MM.1S (cell line): Measurements from ENCODE around the gene ZNF705A.
A peak's percentile ranks its signal among the peaks of the same experiment; 100 is the strongest.
"Not testable (repeated sequence)": the region's sequence is repeated elsewhere in the genome, so short reads cannot be mapped to it uniquely, and the experiment has no call there.

Experiments
- DNase-seq: peaks from one replicate; pipeline ENCODE4 v3.0.0-alpha.2; 2015
- H2AFZ ChIP-seq: fragments of 300-600 bp; sonication (generic); 2 replicates; pipeline ENCODE4 v1.6.0; 2016; ENCODE audit warnings: antibody characterized with exemption, low read length
- H3F3A ChIP-seq: fragments of 300-600 bp; sonication (generic); 2 replicates; pipeline ENCODE4 v1.6.1; 2016; ENCODE audit warnings: mild to moderate bottlenecking, antibody characterized with exemption, low read length, moderate library complexity, mixed read lengths; ENCODE audit not compliant: insufficient read depth
- H3K27ac ChIP-seq: fragments of 300-600 bp; sonication (generic); 2 replicates; pipeline ENCODE4 v1.5.1; 2016; ENCODE audit warnings: mild to moderate bottlenecking, low read length
- H3K27me3 ChIP-seq: fragments of 300-600 bp; sonication (generic); replicated peaks from 2 replicates; pipeline ENCODE4 v1.6.0; 2016; ENCODE audit warnings: low read length; ENCODE audit not compliant: insufficient read depth
- H3K36me3 ChIP-seq: fragments of 300-600 bp; sonication (generic); replicated peaks from 2 replicates; pipeline ENCODE4 v1.6.1; 2016; ENCODE audit warnings: mild to moderate bottlenecking, low read length, mixed read lengths; ENCODE audit not compliant: insufficient read depth
- H3K4me1 ChIP-seq: fragments of 300-600 bp; sonication (generic); 2 replicates; pipeline ENCODE4 v1.6.1; 2016; ENCODE audit warnings: low read length, mixed read lengths
- H3K4me2 ChIP-seq: fragments of 300-600 bp; sonication (generic); 2 replicates; pipeline ENCODE4 v1.6.0; 2016; ENCODE audit warnings: low read depth, low read length
- H3K4me3 ChIP-seq: fragments of 300-600 bp; sonication (generic); 2 replicates; pipeline ENCODE4 v1.5.1; 2016; ENCODE audit warnings: low read length, mixed read lengths
- H3K79me2 ChIP-seq: fragments of 300-600 bp; sonication (generic); 2 replicates; pipeline ENCODE4 v1.6.1; 2016; ENCODE audit warnings: mixed run types, low read length, mixed read lengths
- H3K9ac ChIP-seq: fragments of 300-600 bp; sonication (generic); 2 replicates; pipeline ENCODE4 v1.6.1; 2016; ENCODE audit warnings: low read length, mixed read lengths
- H3K9me2 ChIP-seq: fragments of 300-600 bp; sonication (generic); replicated peaks from 2 replicates; pipeline ENCODE4 v1.6.1; 2016; ENCODE audit warnings: mild to moderate bottlenecking, low read length, mixed read lengths; ENCODE audit not compliant: insufficient read depth
- H3K9me3 ChIP-seq: fragments of 300-600 bp; sonication (generic); replicated peaks from 2 replicates; pipeline ENCODE4 v1.6.1; 2016; ENCODE audit warnings: mild to moderate bottlenecking, low read length, mixed read lengths; ENCODE audit not compliant: insufficient read depth
- H4K20me1 ChIP-seq: fragments of 300-600 bp; sonication (generic); 2 replicates; pipeline ENCODE4 v1.6.1; 2016; ENCODE audit warnings: mild to moderate bottlenecking, low read length, moderate library complexity, mixed read lengths; ENCODE audit not compliant: insufficient read depth
- CTCF ChIP-seq: fragments of 300-600 bp; sonication (generic); IDR thresholded peaks from 2 replicates; pipeline ENCODE4 v1.5.1; 2016; ENCODE audit warnings: antibody characterized with exemption, low read length, mixed read lengths
- EZH2 ChIP-seq: fragments of 300-600 bp; sonication (generic); optimal IDR thresholded peaks from 2 replicates; pipeline ENCODE3; 2017; ENCODE audit warnings: low read depth, mild to moderate bottlenecking, antibody characterized with exemption, low read length, mixed read lengths
- EZH2phosphoT487 ChIP-seq: fragments of 300-600 bp; sonication (generic); IDR thresholded peaks from 2 replicates; pipeline ENCODE4 v1.6.1; 2018; ENCODE audit warnings: antibody characterized with exemption, low read length

Gene ZNF705A

GRCh38 chr12:8156845-8157244 lies at the start of gene ZNF705A:
Gene ZNF705A (plus strand): TSS chr12:8157015. CDS start chr12:8172626, 15,611 bp downstream.
- Histone ChIP-seq H3K9ac (no peak within 1 kb of the TSS), H3K4me1 (peaks cover 23% of the 10 kb centered on the region), H3F3A (peaks cover 12% of the 10 kb centered on the region; the same call in 1 of the 2 replicates), H3K27ac (no peak within 1 kb of the TSS), H3K9me3 (no peaks in the 10 kb centered on the region), H4K20me1 (no peaks in the 10 kb centered on the region), H3K36me3 (no peaks in the 10 kb centered on the region), H3K79me2 (no peaks in the 10 kb centered on the region), H3K9me2 (no peaks in the 10 kb centered on the region), H3K4me3 (no peak within 1 kb of the TSS), H3K27me3 (peaks cover 18% of the 10 kb centered on the region; the same call in 1 of the 2 replicates), H2AFZ (no peak within 1 kb of the TSS), H3K4me2 (no peak within 1 kb of the TSS)
- no peak for TF ChIP-seq EZH2
- no peak for TF ChIP-seq EZH2phosphoT487
- no peak for TF ChIP-seq CTCF
- no peak for DNase-seq

- Histone ChIP-seq H3K27me3 (no peaks in the 10 kb centered on the region), H3F3A (no peaks in the 10 kb centered on the region), H4K20me1 (no peaks in the 10 kb centered on the region), H3K9me3 (no peaks in the 10 kb centered on the region), H3K36me3 (no peaks in the 10 kb centered on the region), H3K9me2 (no peaks in the 10 kb centered on the region), H3K79me2 (no peaks in the 10 kb centered on the region), H2AFZ (no peak overlapping the region), H3K4me1 (no peaks in the 10 kb centered on the region), H3K9ac (no peak overlapping the region), H3K4me2 (no peak overlapping the region), H3K4me3 (no peak overlapping the region), H3K27ac (no peak overlapping the region)
- DNase-seq = peak; percentile 81
- TF ChIP-seq EZH2 (no peak), CTCF (peak; percentile 99)
Observed at GRCh38 chr12:8108808-8109398, 47.9 kb upstream of the ZNF705A start.

- not testable (repeated sequence) for DNase-seq, H3K9me2 ChIP-seq, H3K9ac ChIP-seq, H2AFZ ChIP-seq, H3K4me2 ChIP-seq, H3K36me3 ChIP-seq, H3K79me2 ChIP-seq, H3K9me3 ChIP-seq, H3K4me3 ChIP-seq, H3K27ac ChIP-seq, H3F3A ChIP-seq, H3K27me3 ChIP-seq, H3K4me1 ChIP-seq, H4K20me1 ChIP-seq
Observed at GRCh38 chr12:8113117-8113516, 43.7 kb upstream of the ZNF705A start.

- H3K4me3 ChIP-seq = no peak overlapping the region
- H3K9me2 ChIP-seq = no peaks in the 10 kb centered on the region
- DNase-seq = no peak
Observed at GRCh38 chr12:8120072-8120713, 36.6 kb upstream of the ZNF705A start.

More at GRCh38 chr12:8120072-8120713, 36.6 kb upstream of the ZNF705A start:
- no peaks in the 10 kb centered on the region for H3K36me3 ChIP-seq
- no peaks in the 10 kb centered on the region for H3F3A ChIP-seq
- no peak overlapping the region for H3K27ac ChIP-seq
- H3K79me2 ChIP-seq = no peaks in the 10 kb centered on the region
- no peak overlapping the region for H3K9ac ChIP-seq
- H4K20me1 ChIP-seq = 0 out of 2 replicates have a peak, but pooled peaks cover 3% of the 10 kb centered on the region
- TF ChIP-seq EZH2phosphoT487 = no peak
- no peak overlapping the region for H3K4me2 ChIP-seq
- no peak overlapping the region for H2AFZ ChIP-seq
- H3K9me3 ChIP-seq = no peaks in the 10 kb centered on the region
- no peaks in the 10 kb centered on the region for H3K4me1 ChIP-seq
- H3K27me3 ChIP-seq = no peaks in the 10 kb centered on the region
